ENCODE data around the gene TTC33. TPM values are rescaled to one million over a fixed set of nuclear protein-coding genes. Genes with fewer than 3 reads are reported as not detected.

Gene TTC33
- polyA plus RNA-seq, 1 donor from 2014 or later, result 73.5 TPM

- Histone ChIP-seq H4K20me1 (ENCODE audit: insufficient read depth) (no peaks in the 10 kb centered on the region), H3K27ac (ENCODE audit: low read length) (no peak overlapping the region), H3K4me3 (ENCODE audit: low read length) (no peak overlapping the region), H3K27me3 (ENCODE audit: insufficient read depth, low read depth, low read length) (no peaks in the 10 kb centered on the region), H3K4me2 (ENCODE audit: low read length) (no peak overlapping the region), H3K9ac (ENCODE audit: low read length) (no peak overlapping the region), H3K9me2 (ENCODE audit: insufficient read depth, low read length) (no peaks in the 10 kb centered on the region), H3F3A (ENCODE audit: insufficient read depth, low read length, poor library complexity, severe bottlenecking) (no peaks in the 10 kb centered on the region), H3K79me2 (replicated peaks; ENCODE audit: insufficient read depth, low read length) (no peaks in the 10 kb centered on the region), H3K36me3 (ENCODE audit: insufficient read depth, low read length) (no peaks in the 10 kb centered on the region), H3K9me3 (ENCODE audit: low read length) (no peaks in the 10 kb centered on the region), H2AFZ (ENCODE audit: low read depth, low read length) (no peak overlapping the region)
- no peak for TF ChIP-seq TAF1 (IDR thresholded peaks at IDR 0.05; ENCODE audit: low read depth)
- no peak for TF ChIP-seq EP300 (conservative IDR thresholded peaks at IDR 0.05; ENCODE audit: poor library complexity, severe bottlenecking)
- no peak for TF ChIP-seq REST (IDR thresholded peaks at IDR 0.05; ENCODE audit: borderline replicate concordance)
- TF ChIP-seq CTCF (IDR thresholded peaks at IDR 0.05; ENCODE audit: poor library complexity, severe bottlenecking), result no peak
Observed at GRCh38 chr5:40572391-40572790, 183.4 kb downstream of the TTC33 start.

- Histone ChIP-seq H3K9me2 (ENCODE audit: insufficient read depth, low read length) (no peaks in the 10 kb centered on the region), H3K9ac (ENCODE audit: low read length) (no peak overlapping the region), H4K20me1 (ENCODE audit: insufficient read depth) (no peaks in the 10 kb centered on the region), H3K4me2 (ENCODE audit: low read length) (no peak overlapping the region), H3K9me3 (ENCODE audit: low read length) (no peaks in the 10 kb centered on the region), H3K79me2 (replicated peaks; ENCODE audit: insufficient read depth, low read length) (no peaks in the 10 kb centered on the region), H3K27me3 (ENCODE audit: insufficient read depth, low read depth, low read length) (no peaks in the 10 kb centered on the region), H2AFZ (ENCODE audit: low read depth, low read length) (no peak overlapping the region), H3K27ac (ENCODE audit: low read length) (no peak overlapping the region), H3K36me3 (ENCODE audit: insufficient read depth, low read length) (no peaks in the 10 kb centered on the region), H3F3A (ENCODE audit: insufficient read depth, low read length, poor library complexity, severe bottlenecking) (no peaks in the 10 kb centered on the region), H3K4me3 (ENCODE audit: low read length) (no peak overlapping the region)
- no peak for TF ChIP-seq SMC3 (conservative IDR thresholded peaks at IDR 0.05; ENCODE audit: poor library complexity)
- TF ChIP-seq CTCF (IDR thresholded peaks at IDR 0.05; ENCODE audit: poor library complexity, severe bottlenecking), result no peak
- TF ChIP-seq REST (IDR thresholded peaks at IDR 0.05; ENCODE audit: borderline replicate concordance), result no peak
- TF ChIP-seq RAD21 (conservative IDR thresholded peaks at IDR 0.05), result no peak
- TF ChIP-seq EP300 (conservative IDR thresholded peaks at IDR 0.05; ENCODE audit: poor library complexity, severe bottlenecking), result no peak
- TF ChIP-seq POLR2AphosphoS5 (IDR thresholded peaks at IDR 0.05), result no peak
- TF ChIP-seq EZH2 (IDR thresholded peaks at IDR 0.05; ENCODE audit: borderline replicate concordance, insufficient read depth, low read length, poor library complexity, severe bottlenecking), result no peak
- no peak for TF ChIP-seq TAF1 (IDR thresholded peaks at IDR 0.05; ENCODE audit: low read depth)
- no peak for TF ChIP-seq MXI1 (conservative IDR thresholded peaks at IDR 0.05; ENCODE audit: poor library complexity, severe bottlenecking)
Observed at GRCh38 chr5:40571729-40572128, 184.0 kb downstream of the TTC33 start.

Measured in neural cell (in vitro differentiated cells).